NT2/D1 (cell line): ENCODE data around the gene PPIP5K2.
A peak's percentile ranks its signal among the peaks of the same experiment; 100 is the strongest.

Experiments used
- DNase-seq: peaks from one replicate; pipeline ENCODE4 v3.0.0-alpha.2; 2011; ENCODE audit warnings: low read depth, low spot score
- H3K27me3 ChIP-seq: 2 replicates; pipeline ENCODE4 v1.6.0; 2011; ENCODE audit warnings: mild to moderate bottlenecking; ENCODE audit not compliant: insufficient read length, insufficient read depth
- H3K36me3 ChIP-seq: 2 replicates; pipeline ENCODE4 v1.6.1; 2011; ENCODE audit warnings: mild to moderate bottlenecking, low read length, mixed read lengths; ENCODE audit not compliant: insufficient read depth, insufficient read length
- H3K4me1 ChIP-seq: 2 replicates; pipeline ENCODE4 v1.5.1; 2011; ENCODE audit not compliant: insufficient read depth, insufficient read length
- H3K4me3 ChIP-seq: 2 replicates; pipeline ENCODE4 v1.5.1; 2011; ENCODE audit warnings: low read depth; ENCODE audit not compliant: insufficient read length
- H3K9ac ChIP-seq: 2 replicates; pipeline ENCODE4 v1.6.0; 2011; ENCODE audit warnings: low read depth; ENCODE audit not compliant: insufficient read length
- H3K9me3 ChIP-seq: 2 replicates; pipeline ENCODE4 v1.5.1; 2011; ENCODE audit warnings: mild to moderate bottlenecking, low read length; ENCODE audit not compliant: insufficient read depth
- SUZ12 ChIP-seq: IDR thresholded peaks from 2 replicates; pipeline ENCODE4 v1.6.1; 2011; ENCODE audit not compliant: insufficient read length, insufficient read depth; ENCODE audit errors: extremely low read depth
- YY1 ChIP-seq: IDR thresholded peaks from 2 replicates; pipeline ENCODE4 v1.6.1; 2011; ENCODE audit not compliant: insufficient read length, insufficient read depth
- ZNF274 ChIP-seq: IDR thresholded peaks from 2 replicates; pipeline ENCODE4 v1.6.1; 2011; ENCODE audit warnings: mild to moderate bottlenecking, low read depth, low read length

The PPIP5K2 gene

DNA sequence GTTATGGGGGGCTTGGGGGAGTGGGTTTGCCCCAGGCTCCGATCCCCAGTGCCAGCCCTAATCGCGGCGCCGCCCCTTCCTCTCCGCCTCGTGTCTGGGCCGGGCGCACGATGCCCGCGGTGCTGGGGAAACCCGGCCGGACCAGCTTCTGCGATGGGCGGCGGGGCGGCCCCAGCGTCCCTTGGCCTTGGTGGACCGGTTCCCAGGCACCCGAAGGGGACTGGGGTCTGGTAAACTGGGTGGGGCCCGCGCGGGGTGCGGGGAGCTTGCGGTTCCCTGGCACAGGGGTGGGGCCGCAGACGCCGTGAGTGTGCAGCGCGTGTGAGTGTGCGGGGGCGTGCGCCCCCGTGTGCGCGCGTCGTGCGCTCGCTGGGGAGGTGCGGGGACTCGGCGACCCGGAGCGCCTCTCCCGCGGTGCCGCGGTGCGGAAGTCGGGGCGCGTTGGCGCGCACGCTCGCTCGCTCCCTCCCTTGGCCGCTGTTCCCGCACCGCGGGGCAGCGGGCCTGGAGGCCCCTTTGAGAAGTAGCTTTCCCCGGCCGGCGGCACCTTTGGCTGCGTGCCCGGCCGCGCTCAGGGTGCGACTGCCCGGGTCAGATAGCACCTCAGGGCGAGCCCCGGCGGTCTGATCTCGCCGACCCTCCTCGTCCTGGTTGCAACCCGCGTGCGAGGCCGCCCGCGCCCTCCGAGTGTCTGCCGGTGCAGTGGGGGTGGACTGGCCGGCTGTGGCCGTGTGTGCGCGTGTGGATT is 139.0 kb downstream of the PPIP5K2 start:
- H3K4me1 ChIP-seq, result no peaks in the 10 kb centered on the region
- peak overlapping the region; percentile 80 for H3K4me3 ChIP-seq
- no peaks in the 10 kb centered on the region for H3K9me3 ChIP-seq
- no peaks in the 10 kb centered on the region for H3K36me3 ChIP-seq
- peak; percentile 13 for DNase-seq
- H3K9ac ChIP-seq, result peak overlapping the region; percentile 92
- TF ChIP-seq YY1 (no peak), ZNF274 (no peak), SUZ12 (no peak)
- H3K27me3 ChIP-seq, result no peaks in the 10 kb centered on the region

DNA sequence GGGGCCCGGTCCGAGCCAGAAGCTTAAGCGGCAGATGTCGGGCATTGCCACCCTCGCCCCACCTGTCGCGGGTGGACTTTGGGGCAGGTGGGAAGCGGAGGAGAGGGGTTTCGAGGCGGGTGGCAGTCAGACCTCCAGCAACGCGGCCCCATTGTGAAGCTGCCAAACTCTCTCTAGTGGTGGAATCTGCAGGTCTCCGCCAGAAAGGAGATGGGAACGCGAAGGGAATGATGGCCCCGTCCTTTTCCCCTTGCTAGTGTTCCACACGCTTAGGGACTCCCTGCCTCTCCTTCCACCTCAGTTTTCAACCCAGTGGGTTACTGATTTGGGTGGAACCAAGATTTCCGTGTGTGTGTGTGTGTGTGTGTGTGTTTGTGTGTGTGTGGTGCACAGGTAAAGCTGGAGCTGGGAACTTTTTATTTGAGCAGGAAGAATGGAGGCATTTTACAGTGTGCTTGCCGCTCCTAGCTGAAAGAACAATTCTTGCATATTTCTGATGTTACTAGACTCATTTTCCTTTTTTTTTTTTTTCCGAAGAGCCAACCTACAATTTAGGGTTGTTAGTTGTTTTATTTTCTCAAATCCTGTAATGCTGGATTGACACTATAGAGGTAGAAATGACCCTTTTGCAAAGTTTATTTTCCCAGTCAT is 139.7 kb downstream of the PPIP5K2 start:
- no peaks in the 10 kb centered on the region for H3K36me3 ChIP-seq
- peak overlapping the region; percentile 92 for H3K9ac ChIP-seq
- TF ChIP-seq SUZ12, result no peak
- TF ChIP-seq ZNF274, result no peak
- TF ChIP-seq YY1, result no peak
- no peaks in the 10 kb centered on the region for H3K27me3 ChIP-seq
- no peak for DNase-seq
- no peaks in the 10 kb centered on the region for H3K9me3 ChIP-seq
- no peaks in the 10 kb centered on the region for H3K4me1 ChIP-seq
- H3K4me3 ChIP-seq, result peak overlapping the region; percentile 80

GRCh38 chr5:103260951-103261350 is 140.8 kb downstream of the PPIP5K2 start:
- no peaks in the 10 kb centered on the region for H3K27me3 ChIP-seq
- no peak overlapping the region for H3K9ac ChIP-seq
- no peak for DNase-seq

More at GRCh38 chr5:103260951-103261350, 140.8 kb downstream of the PPIP5K2 start:
- no peaks in the 10 kb centered on the region for H3K9me3 ChIP-seq
- no peaks in the 10 kb centered on the region for H3K36me3 ChIP-seq
- TF ChIP-seq SUZ12 (no peak), YY1 (no peak), ZNF274 (no peak)
- H3K4me1 ChIP-seq, result no peaks in the 10 kb centered on the region
- no peak overlapping the region for H3K4me3 ChIP-seq
